K562 (cell line): Measurements from ENCODE around the gene ZNF474.

Source experiments
- FOXA3 ChIP-seq, 2 experiments: fragments of 450-650 bp in 1 of 2; sonication (generic) in 1 of 2; formaldehyde crosslinking; IDR thresholded peaks in 1 of 2; conservative IDR thresholded peaks in 1 of 2; 2 replicates each; pipeline versions ENCODE4 v1.4.0 to v1.8.0; 2020 to 2022; ENCODE audit warnings: mild to moderate bottlenecking in 2 of 2, missing genetic modification reagents in 1 of 2
- ZFX ChIP-seq: sonication (generic); formaldehyde crosslinking; IDR thresholded peaks from 2 replicates; pipeline ENCODE4 v1.8.0; 2022; ENCODE audit warnings: mild to moderate bottlenecking, missing genetic modification reagents, moderate library complexity

GRCh38 chr5:122095158-122095557 lies 34.2 kb upstream of the ZNF474 start:
- TF ChIP-seq ZFX (no peak), FOXA3 (CRISPR knock-in tag; conservative IDR thresholded peaks at IDR 0.05 in 1 of 2, IDR thresholded peaks at IDR 0.05 in 1 of 2) (no peak)
